ENCODE data around the gene HOXC11. TPM values are rescaled to one million over a fixed set of nuclear protein-coding genes. Genes with fewer than 3 reads are reported as not detected.

The HOXC11 gene
- total and polyA plus RNA-seq, 2 donors (not counting 1 experiment from before 2014, with no cell fraction given) = not detected

DNA sequence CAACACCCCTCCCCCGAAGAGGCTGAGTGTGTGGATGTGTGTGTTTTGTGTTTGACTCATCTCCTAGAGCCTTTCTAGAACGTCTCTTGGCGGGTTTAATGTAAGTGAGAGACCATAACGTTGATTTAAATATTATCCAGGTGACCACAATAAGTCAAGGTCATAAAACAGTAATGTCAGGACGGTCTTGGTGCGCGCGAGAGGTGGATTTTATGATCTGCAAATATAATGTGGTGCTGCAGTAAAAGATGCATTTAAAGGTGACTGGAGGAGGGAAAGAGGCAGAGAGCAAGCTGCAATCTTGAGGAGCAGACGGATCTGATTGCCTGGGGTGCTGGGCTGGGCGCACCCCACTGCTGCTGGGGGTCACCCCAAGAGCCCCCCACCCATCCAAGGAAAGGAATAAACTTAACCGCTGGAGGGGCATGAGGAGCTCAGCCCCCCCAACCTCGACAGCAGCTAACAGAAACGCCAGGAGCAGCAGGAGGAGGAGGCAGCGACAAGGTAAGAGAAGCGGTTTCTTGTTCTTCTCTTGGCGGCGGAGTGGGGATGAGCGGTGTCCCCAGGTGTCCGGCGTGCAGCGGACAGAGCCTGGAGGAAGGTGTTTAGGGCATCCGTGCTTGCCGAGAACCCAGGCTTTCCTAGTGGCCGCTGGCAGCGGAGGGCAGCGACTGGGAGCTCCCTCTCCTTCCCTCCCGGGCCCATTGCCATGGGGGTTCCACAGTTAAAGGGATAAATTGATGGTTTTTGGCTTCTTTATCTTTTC lies 17.6 kb downstream of the HOXC11 start:
- ATAC-seq (ENCODE audit: low read depth) (no peak), DNase-seq (no peak)
- peaks cover 0 to 62% (median 0%) of the 10 kb centered on the region in 3 donors for H3K9me3 ChIP-seq (ENCODE audit: control extremely low read depth in 1 of 3, control insufficient read depth in 2 of 3, insufficient read depth in 1 of 3, low read length in 2 of 3)
- no peaks in the 10 kb centered on the region for H3K79me2 ChIP-seq (ENCODE audit: control insufficient read depth, insufficient read depth, low read length)
- ChIA-PET POLR2A (no interaction called here), CTCF (interaction anchor here (1.0 to 2.8 kb wide), 7 partner anchors 14 to 211 kb away, joined by 3 to 11 read pairs (median 5); no protein-coding TSS in a partner anchor)
- no peak overlapping the region for H3K4me3 ChIP-seq (ENCODE audit: control extremely low read depth in 1 of 5, extremely low read depth in 1 of 5, insufficient read depth in 1 of 5, low read depth in 2 of 5, low read length in 4 of 5)
- no peak for TF ChIP-seq EZH2 (IDR thresholded peaks at IDR 0.05; ENCODE audit: borderline replicate concordance, insufficient read depth, low read depth, low read length, poor library complexity, severe bottlenecking)
- TF ChIP-seq, protein P1, sequence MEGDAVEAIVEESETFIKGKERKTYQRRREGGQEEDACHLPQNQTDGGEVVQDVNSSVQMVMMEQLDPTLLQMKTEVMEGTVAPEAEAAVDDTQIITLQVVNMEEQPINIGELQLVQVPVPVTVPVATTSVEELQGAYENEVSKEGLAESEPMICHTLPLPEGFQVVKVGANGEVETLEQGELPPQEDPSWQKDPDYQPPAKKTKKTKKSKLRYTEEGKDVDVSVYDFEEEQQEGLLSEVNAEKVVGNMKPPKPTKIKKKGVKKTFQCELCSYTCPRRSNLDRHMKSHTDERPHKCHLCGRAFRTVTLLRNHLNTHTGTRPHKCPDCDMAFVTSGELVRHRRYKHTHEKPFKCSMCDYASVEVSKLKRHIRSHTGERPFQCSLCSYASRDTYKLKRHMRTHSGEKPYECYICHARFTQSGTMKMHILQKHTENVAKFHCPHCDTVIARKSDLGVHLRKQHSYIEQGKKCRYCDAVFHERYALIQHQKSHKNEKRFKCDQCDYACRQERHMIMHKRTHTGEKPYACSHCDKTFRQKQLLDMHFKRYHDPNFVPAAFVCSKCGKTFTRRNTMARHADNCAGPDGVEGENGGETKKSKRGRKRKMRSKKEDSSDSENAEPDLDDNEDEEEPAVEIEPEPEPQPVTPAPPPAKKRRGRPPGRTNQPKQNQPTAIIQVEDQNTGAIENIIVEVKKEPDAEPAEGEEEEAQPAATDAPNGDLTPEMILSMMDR (IDR thresholded peaks at IDR 0.05) = no peak
- H3K4me1 ChIP-seq (ENCODE audit: control insufficient read depth in 2 of 2, insufficient read depth in 2 of 2, low read length in 2 of 2) = peaks cover 27 to 54% of the 10 kb centered on the region in 2 donors
- no peak overlapping the region for H3K4me2 ChIP-seq (replicated peaks; ENCODE audit: low read depth, low read length, poor library complexity, severe bottlenecking)
- 13% methylated on average over 19 of the region's 27 CpGs for WGBS (ENCODE audit: insufficient coverage)
- no peak overlapping the region for H3K27ac ChIP-seq (ENCODE audit: low read length in 2 of 2)
- no peak overlapping the region for H3K27ac Mint-ChIP-seq
- H2AFZ ChIP-seq (ENCODE audit: insufficient read depth, low read depth, low read length, poor library complexity, severe bottlenecking) = no peak overlapping the region
- no peak overlapping the region for H3K4me3 Mint-ChIP-seq
- intact Hi-C loops (cut with micrococcal nuclease) = no loop called here
- H3K9ac ChIP-seq (ENCODE audit: low read length) = no peak overlapping the region
- peaks cover 92% of the 10 kb centered on the region for H3K27me3 Mint-ChIP-seq
- H3K36me3 ChIP-seq (replicated peaks in 1 of 2; ENCODE audit: control extremely low read depth in 1 of 2, control insufficient read depth in 1 of 2, extremely low read depth in 1 of 2, insufficient read depth in 2 of 2, low read length in 1 of 2) = no peaks in the 10 kb centered on the region
- peaks cover 0 to 99% (median 91%) of the 10 kb centered on the region in 4 experiments for H3K27me3 ChIP-seq (replicated peaks in 1 of 4; ENCODE audit: control extremely low read depth in 1 of 4, control insufficient read depth in 3 of 4, insufficient read depth in 4 of 4, low read length in 3 of 4)
- H3K4me1 Mint-ChIP-seq = peaks cover 35% of the 10 kb centered on the region
- no peaks in the 10 kb centered on the region for H3K9me3 Mint-ChIP-seq (ENCODE audit: insufficient read depth)
- H4K20me1 ChIP-seq (ENCODE audit: control insufficient read depth, insufficient read depth, low read length, poor library complexity, severe bottlenecking) = no peaks in the 10 kb centered on the region

DNA sequence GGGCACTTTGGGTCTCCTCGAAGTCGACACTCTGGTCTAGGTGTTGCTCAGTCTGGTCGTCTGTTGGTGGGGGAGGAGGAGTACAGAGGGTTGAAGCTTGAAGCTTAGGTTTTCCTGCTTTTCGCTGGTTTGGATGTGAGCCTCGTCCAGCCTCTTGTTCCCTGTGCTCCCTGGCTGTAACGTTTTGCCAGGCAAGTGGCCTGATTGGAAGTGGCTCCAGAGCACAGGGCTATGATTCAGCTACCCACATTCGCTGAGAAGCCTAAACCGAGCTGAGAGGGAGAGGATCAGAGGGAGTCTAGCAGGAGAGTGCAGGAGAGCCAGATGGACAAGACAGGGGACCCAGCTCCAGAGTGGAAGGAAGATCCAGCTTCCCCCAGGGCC lies 18.1 kb downstream of the HOXC11 start:
- Mint-ChIP-seq H3K27ac (no peak overlapping the region), H3K4me3 (no peak overlapping the region), H3K4me1 (peaks cover 39% of the 10 kb centered on the region), H3K9me3 (ENCODE audit: insufficient read depth) (no peaks in the 10 kb centered on the region), H3K27me3 (peaks cover 95% of the 10 kb centered on the region)
- no peak for DNase-seq
- ATAC-seq (ENCODE audit: low read depth) = no peak
- ChIA-PET CTCF (interaction anchor here (1.2 to 2.8 kb wide), 5 partner anchors 13 to 211 kb away, joined by 3 to 11 read pairs (median 5); no protein-coding TSS in a partner anchor), POLR2A (no interaction called here)
- H3K4me2 ChIP-seq (replicated peaks; ENCODE audit: low read depth, low read length, poor library complexity, severe bottlenecking) = no peak overlapping the region
- no peak overlapping the region for H3K9ac ChIP-seq (ENCODE audit: low read length)
- H3K9me3 ChIP-seq (ENCODE audit: control extremely low read depth in 1 of 3, control insufficient read depth in 2 of 3, insufficient read depth in 1 of 3, low read length in 2 of 3) = peaks cover 0 to 58% (median 0%) of the 10 kb centered on the region in 3 donors
- intact Hi-C loops (cut with micrococcal nuclease) = no loop called here
- H3K4me3 ChIP-seq (ENCODE audit: control extremely low read depth in 1 of 5, extremely low read depth in 1 of 5, insufficient read depth in 1 of 5, low read depth in 2 of 5, low read length in 4 of 5) = no peak overlapping the region
- H3K27ac ChIP-seq (ENCODE audit: low read length in 2 of 2) = no peak overlapping the region
- no peaks in the 10 kb centered on the region for H3K36me3 ChIP-seq (replicated peaks in 1 of 2; ENCODE audit: control extremely low read depth in 1 of 2, control insufficient read depth in 1 of 2, extremely low read depth in 1 of 2, insufficient read depth in 2 of 2, low read length in 1 of 2)
- WGBS (ENCODE audit: insufficient coverage) = 13% methylated on average over 8 of the region's 8 CpGs
- peaks cover 0 to 99% (median 90%) of the 10 kb centered on the region in 4 experiments for H3K27me3 ChIP-seq (replicated peaks in 1 of 4; ENCODE audit: control extremely low read depth in 1 of 4, control insufficient read depth in 3 of 4, insufficient read depth in 4 of 4, low read length in 3 of 4)
- H3K4me1 ChIP-seq (ENCODE audit: control insufficient read depth in 2 of 2, insufficient read depth in 2 of 2, low read length in 2 of 2) = peaks cover 27 to 54% of the 10 kb centered on the region in 2 donors
- no peak overlapping the region for H2AFZ ChIP-seq (ENCODE audit: insufficient read depth, low read depth, low read length, poor library complexity, severe bottlenecking)
- H4K20me1 ChIP-seq (ENCODE audit: control insufficient read depth, insufficient read depth, low read length, poor library complexity, severe bottlenecking) = no peaks in the 10 kb centered on the region
- no peaks in the 10 kb centered on the region for H3K79me2 ChIP-seq (ENCODE audit: control insufficient read depth, insufficient read depth, low read length)
- no peak for TF ChIP-seq EZH2 (IDR thresholded peaks at IDR 0.05; ENCODE audit: borderline replicate concordance, insufficient read depth, low read depth, low read length, poor library complexity, severe bottlenecking)
- TF ChIP-seq, protein P1 (IDR thresholded peaks at IDR 0.05) = no peak
